ENCODE results near the gene PATL2. TPM values are rescaled to one million over a fixed set of nuclear protein-coding genes. Genes with fewer than 3 reads are reported as not detected.

PATL2 gene
- total and polyA plus RNA-seq, 2 donors (not counting 3 experiments of a cell fraction or from before 2014, with no cell fraction given) = 0.18 TPM; not detected in 1

DNA sequence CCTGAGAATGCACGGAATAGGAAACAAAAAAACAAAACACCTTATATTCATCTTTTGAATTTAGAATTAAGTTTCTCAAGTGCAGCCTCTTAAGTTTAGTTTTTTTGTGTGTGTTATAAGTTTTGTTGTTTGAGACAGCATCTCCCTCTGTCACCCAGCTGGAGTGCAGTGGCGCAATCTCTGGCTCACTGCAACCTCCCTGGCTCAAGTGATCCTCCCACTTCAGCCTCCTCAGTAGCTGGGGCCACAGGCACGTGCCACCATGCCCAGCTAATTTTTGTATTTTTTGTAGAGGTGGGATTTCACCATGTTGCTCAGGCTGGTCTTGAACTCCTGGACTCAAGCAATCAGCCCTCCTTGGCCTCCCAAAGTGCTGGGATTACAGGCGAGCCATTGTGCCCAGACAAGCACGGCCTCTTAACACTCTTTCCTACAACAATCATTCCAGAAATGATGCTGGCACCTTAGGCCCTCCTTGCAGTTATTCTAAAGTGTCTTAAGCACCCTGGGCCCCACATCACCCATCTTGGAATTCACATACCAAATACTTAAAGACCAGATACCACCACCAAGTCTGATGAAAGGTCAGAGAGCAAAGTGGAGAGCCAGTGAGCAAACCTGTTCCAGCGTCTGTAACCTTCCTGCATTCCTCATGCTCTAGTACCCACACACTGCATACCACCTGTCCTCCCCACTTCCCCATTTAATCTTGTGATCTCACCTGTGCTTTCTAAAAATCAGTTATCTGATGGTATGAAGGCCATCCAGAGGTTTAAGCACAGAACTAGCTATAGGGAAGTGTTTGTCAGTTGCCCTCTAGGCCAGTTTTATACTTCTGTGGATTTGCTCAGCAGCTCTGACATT lies 40.8 kb downstream of the PATL2 start:
- Histone ChIP-seq H3K27me3 (ENCODE audit: control insufficient read depth in 2 of 2, insufficient read depth in 2 of 2, low read length in 2 of 2) (peaks cover 9 to 15% of the 10 kb centered on the region in 2 experiments), H3K4me1 (ENCODE audit: control insufficient read depth, extremely low read depth, insufficient read depth, low read length) (no peaks in the 10 kb centered on the region), H3K79me2 (ENCODE audit: control insufficient read depth, insufficient read depth, low read length) (no peaks in the 10 kb centered on the region), H3K27ac (ENCODE audit: insufficient read depth, low read depth, low read length) (no peak overlapping the region), H2AFZ (ENCODE audit: low read depth, low read length) (no peak overlapping the region), H4K20me1 (replicated peaks; ENCODE audit: control insufficient read depth, extremely low read depth, insufficient read depth, low read length) (no peaks in the 10 kb centered on the region), H3K36me3 (ENCODE audit: control insufficient read depth in 2 of 2, extremely low read depth in 1 of 2, insufficient read depth in 2 of 2, low read length in 2 of 2) (no peaks in the 10 kb centered on the region), H3K9ac (replicated peaks; ENCODE audit: extremely low read depth, insufficient read depth, low read length) (no peak overlapping the region), H3K9me1 (replicated peaks; ENCODE audit: control insufficient read depth, extremely low read depth, insufficient read depth, low read length) (no peaks in the 10 kb centered on the region), H3K4me3 (replicated peaks in 1 of 3; ENCODE audit: insufficient read depth in 1 of 3, low read depth in 1 of 3, low read length in 3 of 3) (no peak overlapping the region), H3K9me3 (replicated peaks; ENCODE audit: control insufficient read depth, insufficient read depth, low read length) (no peaks in the 10 kb centered on the region), H3K4me2 (ENCODE audit: insufficient read depth, low read length) (no peak overlapping the region)
- dilution Hi-C loops (cut with MboI; ENCODE audit: extremely low pct_ligation_motif_present, low sequenced_read_pairs) = no loop called here
- FAIRE-seq (no peak), DNase-seq (ENCODE audit: low read depth, low spot score) (no peak)
- BruUV-seq (replicated peaks) = no TSS peak
- POLR2A ChIA-PET = no interaction called here
- intact Hi-C loops (cut with micrococcal nuclease) = no loop called here
- TF ChIP-seq POLR2A (IDR thresholded peaks at IDR 0.05; ENCODE audit: low read depth, low read length) (no peak), FOS (IDR thresholded peaks at IDR 0.05; ENCODE audit: borderline replicate concordance, insufficient read depth, low read length) (no peak), POLR2AphosphoS5 (IDR thresholded peaks at IDR 0.05; ENCODE audit: insufficient read depth, low read depth, low read length) (no peak), JUN (IDR thresholded peaks at IDR 0.05; ENCODE audit: borderline replicate concordance, insufficient read depth, insufficient read length, low read depth) (no peak), GATA2 (IDR thresholded peaks at IDR 0.05; ENCODE audit: insufficient read depth, insufficient read length, low read depth, low read length) (no peak), MYC (IDR thresholded peaks at IDR 0.05; ENCODE audit: low read depth, low read length) (no peak), EZH2 (IDR thresholded peaks at IDR 0.05; ENCODE audit: borderline replicate concordance, low read depth, low read length, severe bottlenecking) (no peak)
- TF ChIP-seq, protein P1, sequence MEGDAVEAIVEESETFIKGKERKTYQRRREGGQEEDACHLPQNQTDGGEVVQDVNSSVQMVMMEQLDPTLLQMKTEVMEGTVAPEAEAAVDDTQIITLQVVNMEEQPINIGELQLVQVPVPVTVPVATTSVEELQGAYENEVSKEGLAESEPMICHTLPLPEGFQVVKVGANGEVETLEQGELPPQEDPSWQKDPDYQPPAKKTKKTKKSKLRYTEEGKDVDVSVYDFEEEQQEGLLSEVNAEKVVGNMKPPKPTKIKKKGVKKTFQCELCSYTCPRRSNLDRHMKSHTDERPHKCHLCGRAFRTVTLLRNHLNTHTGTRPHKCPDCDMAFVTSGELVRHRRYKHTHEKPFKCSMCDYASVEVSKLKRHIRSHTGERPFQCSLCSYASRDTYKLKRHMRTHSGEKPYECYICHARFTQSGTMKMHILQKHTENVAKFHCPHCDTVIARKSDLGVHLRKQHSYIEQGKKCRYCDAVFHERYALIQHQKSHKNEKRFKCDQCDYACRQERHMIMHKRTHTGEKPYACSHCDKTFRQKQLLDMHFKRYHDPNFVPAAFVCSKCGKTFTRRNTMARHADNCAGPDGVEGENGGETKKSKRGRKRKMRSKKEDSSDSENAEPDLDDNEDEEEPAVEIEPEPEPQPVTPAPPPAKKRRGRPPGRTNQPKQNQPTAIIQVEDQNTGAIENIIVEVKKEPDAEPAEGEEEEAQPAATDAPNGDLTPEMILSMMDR (IDR thresholded peaks at IDR 0.05; ENCODE audit: extremely low read depth in 1 of 2, insufficient read depth in 1 of 2, low read depth in 1 of 2, low read length in 2 of 2) = no peak
- TF ChIP-seq, protein P2, sequence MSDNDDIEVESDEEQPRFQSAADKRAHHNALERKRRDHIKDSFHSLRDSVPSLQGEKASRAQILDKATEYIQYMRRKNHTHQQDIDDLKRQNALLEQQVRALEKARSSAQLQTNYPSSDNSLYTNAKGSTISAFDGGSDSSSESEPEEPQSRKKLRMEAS (IDR thresholded peaks at IDR 0.05; ENCODE audit: insufficient read depth, insufficient read length) = no peak
- CTCF ChIA-PET = interaction anchor here (0.8 to 1.3 kb wide), 3 partner anchors 58 to 66 kb away, joined by 3 to 4 read pairs (median 3); partner anchors contain the start of gene TRIM69
